Central memory CD8-positive, alpha-beta T cell (primary cell): Measurements from ENCODE around the gene CNTNAP2.

Source experiments
- ATAC-seq: fragments of 150-1000 bp; cut with Tn5 transposase; replicated peaks from 2 replicates; pipeline ENCODE4 v1.10.0; 2022; ENCODE audit warnings: mild to moderate bottlenecking, moderate FRiP score, moderate number of reproducible peaks; ENCODE audit not compliant: poor library complexity, severe bottlenecking; ENCODE audit errors: extremely low read depth
- DNase-seq, 2 donors: peaks; one replicate each; pipeline ENCODE4 v3.0.0; 2021; ENCODE audit warnings: low spot score in 2 of 2
- H3K27ac Mint-ChIP-seq: one replicate; pipeline ENCODE4 v1.8.0; 2022; ENCODE audit warnings: low read depth, mild to moderate bottlenecking, moderate library complexity, mixed read lengths
- H3K27me3 Mint-ChIP-seq: one replicate; pipeline ENCODE4 v1.8.0; 2022; ENCODE audit warnings: mixed read lengths
- H3K36me3 Mint-ChIP-seq: one replicate; pipeline ENCODE4 v1.8.0; 2022; ENCODE audit warnings: mild to moderate bottlenecking, moderate library complexity, mixed read lengths; ENCODE audit not compliant: insufficient read depth
- H3K4me1 Mint-ChIP-seq: one replicate; pipeline ENCODE4 v1.8.0; 2022; ENCODE audit warnings: mixed read lengths
- H3K4me3 Mint-ChIP-seq: one replicate; pipeline ENCODE4 v1.8.0; 2022; ENCODE audit warnings: mild to moderate bottlenecking, moderate library complexity, mixed read lengths
- H3K9me3 Mint-ChIP-seq: one replicate; pipeline ENCODE4 v1.8.0; 2022; ENCODE audit warnings: mixed read lengths

The CNTNAP2 gene

DNA sequence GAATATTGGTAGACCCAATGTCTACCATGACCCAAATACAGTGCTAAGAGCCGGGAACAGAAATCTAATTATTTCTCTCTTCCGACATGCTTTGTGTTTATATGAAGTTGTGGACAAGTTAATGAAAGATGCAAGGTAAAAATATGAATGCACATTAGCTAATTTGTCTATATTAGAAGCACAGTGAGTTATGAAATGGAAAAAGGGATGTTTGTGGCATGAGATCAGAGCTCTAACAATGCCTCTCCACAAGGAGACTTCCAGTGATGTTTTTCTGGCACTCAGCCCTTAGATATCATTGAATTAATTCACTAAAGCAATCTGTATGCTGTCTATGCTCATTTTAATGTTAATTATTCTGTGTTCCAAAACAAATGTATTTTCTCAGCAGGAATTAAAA lies 897.2 kb downstream of the CNTNAP2 start:
- no peak overlapping the region for H3K4me3 Mint-ChIP-seq
- ATAC-seq (no peak), DNase-seq (no peak)
- no peaks in the 10 kb centered on the region for H3K36me3 Mint-ChIP-seq
- no peak overlapping the region for H3K27ac Mint-ChIP-seq
- H3K9me3 Mint-ChIP-seq, result peaks cover 19% of the 10 kb centered on the region
- H3K27me3 Mint-ChIP-seq, result no peaks in the 10 kb centered on the region
- no peaks in the 10 kb centered on the region for H3K4me1 Mint-ChIP-seq

DNA sequence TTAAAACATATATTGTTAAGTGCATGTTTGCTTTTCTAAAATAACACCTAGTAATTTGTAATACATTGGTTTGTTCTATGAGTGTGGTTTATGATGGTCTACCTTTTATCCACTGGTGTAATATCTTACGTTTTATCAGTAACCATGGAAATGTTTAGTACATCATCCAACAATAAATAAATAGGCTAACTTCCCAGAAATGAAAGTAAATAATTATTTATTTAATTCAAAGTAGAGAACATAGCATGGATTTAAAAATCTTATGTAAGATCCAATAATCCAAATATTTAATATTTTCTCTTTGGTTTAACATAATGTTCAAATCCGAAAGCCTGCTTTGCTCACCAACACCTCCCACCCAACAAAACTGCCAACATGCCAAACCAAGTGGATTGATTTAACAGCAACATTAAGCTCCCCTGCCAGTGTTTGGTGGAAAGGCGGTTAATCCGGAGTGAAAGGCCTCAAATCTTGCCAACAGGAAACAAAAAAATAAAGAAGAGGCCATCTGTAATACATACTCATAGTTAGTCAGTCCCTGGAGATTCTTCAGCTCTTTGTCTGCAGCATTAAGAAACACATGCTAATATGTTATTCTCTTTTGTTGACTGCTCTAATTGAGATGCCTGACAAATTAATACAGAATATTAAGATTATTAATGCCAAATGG lies 897.8 kb downstream of the CNTNAP2 start:
- peaks cover 19% of the 10 kb centered on the region for H3K9me3 Mint-ChIP-seq
- H3K36me3 Mint-ChIP-seq, result no peaks in the 10 kb centered on the region
- no peak overlapping the region for H3K27ac Mint-ChIP-seq
- ATAC-seq, result no peak
- no peaks in the 10 kb centered on the region for H3K4me1 Mint-ChIP-seq
- no peak overlapping the region for H3K4me3 Mint-ChIP-seq
- H3K27me3 Mint-ChIP-seq, result no peaks in the 10 kb centered on the region
- no peak for DNase-seq

DNA sequence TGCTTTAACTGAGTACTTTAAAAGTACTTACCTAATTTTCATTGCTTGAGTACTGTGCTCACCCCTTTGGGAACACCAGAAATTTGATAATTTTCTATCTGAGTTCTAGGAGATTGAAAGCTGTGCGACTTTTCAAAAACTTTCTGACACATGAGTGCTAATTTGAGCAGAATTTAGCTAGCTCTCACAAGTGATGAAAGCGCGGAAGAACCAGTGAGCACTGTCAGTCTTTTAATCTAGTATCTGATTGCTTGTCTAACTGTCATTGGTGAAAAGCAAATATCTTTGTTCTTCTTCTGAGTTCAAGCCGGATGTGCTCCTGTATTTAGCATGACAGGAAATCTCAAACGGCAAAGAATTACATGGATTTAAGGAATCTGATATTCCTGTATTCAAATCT lies 899.4 kb downstream of the CNTNAP2 start:
- no peaks in the 10 kb centered on the region for H3K27me3 Mint-ChIP-seq
- DNase-seq (no peak), ATAC-seq (no peak)
- peaks cover 12% of the 10 kb centered on the region for H3K9me3 Mint-ChIP-seq
- no peaks in the 10 kb centered on the region for H3K4me1 Mint-ChIP-seq
- H3K36me3 Mint-ChIP-seq, result no peaks in the 10 kb centered on the region
- no peak overlapping the region for H3K27ac Mint-ChIP-seq
- H3K4me3 Mint-ChIP-seq, result no peak overlapping the region

DNA sequence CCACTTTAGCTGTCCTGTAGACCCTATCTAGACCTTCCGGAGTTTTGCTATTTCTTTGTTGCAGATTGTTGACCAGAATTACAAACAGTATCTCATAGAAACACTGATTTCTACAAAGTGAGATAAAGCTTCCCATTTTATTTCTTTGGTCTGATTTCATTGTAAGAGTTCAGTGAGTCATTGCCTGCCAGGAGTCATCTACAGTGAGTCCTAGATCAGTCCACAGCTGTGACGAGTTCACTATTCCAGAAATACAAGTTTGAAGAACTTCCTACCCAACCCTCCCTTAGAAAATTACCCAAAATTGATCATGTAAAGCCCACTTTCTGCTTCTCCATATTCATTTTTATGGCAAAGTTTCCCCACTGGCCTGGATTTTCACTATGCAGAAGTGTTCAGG lies 905.5 kb downstream of the CNTNAP2 start:
- ATAC-seq (no peak), DNase-seq (no peak)
- H3K27me3 Mint-ChIP-seq, result no peaks in the 10 kb centered on the region
- H3K36me3 Mint-ChIP-seq, result peaks cover 2% of the 10 kb centered on the region
- peaks cover 9% of the 10 kb centered on the region for H3K9me3 Mint-ChIP-seq
- no peaks in the 10 kb centered on the region for H3K4me1 Mint-ChIP-seq
- H3K4me3 Mint-ChIP-seq, result no peak overlapping the region
- H3K27ac Mint-ChIP-seq, result no peak overlapping the region

DNA sequence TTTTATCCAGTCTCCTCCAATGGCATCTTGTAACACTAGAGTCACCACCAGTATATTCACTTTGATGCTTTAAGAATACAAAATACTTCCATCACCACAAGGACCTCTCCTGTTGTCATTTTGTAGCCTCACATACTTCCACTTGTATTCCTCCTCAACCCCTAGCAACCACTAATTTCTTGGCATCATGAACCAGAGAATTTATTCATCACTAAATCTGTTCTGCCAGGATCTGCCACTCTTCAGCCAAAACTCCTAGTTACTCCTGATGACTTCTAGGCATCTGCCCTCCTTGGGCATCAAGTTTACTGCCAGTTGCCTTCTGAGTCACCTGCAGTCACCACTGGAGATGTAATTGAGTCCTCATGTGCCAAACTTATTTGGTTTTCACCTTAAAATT lies 906.8 kb downstream of the CNTNAP2 start:
- DNase-seq (no peak), ATAC-seq (no peak)
- H3K9me3 Mint-ChIP-seq, result peaks cover 20% of the 10 kb centered on the region
- no peak overlapping the region for H3K4me3 Mint-ChIP-seq
- H3K36me3 Mint-ChIP-seq, result peaks cover 2% of the 10 kb centered on the region
- no peaks in the 10 kb centered on the region for H3K27me3 Mint-ChIP-seq
- no peaks in the 10 kb centered on the region for H3K4me1 Mint-ChIP-seq
- H3K27ac Mint-ChIP-seq, result no peak overlapping the region

DNA sequence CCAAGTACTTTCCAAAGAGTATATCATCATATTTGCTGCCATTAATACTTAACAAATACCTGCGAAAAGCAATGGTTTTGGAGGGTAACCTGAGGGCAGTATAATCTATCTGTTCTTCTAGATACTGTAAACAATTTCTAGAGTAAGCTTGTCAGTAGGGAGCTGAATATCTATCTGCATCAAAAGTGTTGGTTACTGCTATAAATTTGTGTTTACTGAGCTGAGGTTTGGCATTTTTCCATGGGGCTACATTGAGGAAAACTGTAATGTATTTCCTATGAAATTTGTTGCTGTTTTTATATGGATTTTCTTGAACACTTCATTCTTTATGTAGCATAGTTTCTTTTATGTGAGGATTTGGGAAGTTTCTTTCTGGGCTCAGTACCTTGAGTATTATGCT lies 913.4 kb downstream of the CNTNAP2 start:
- Mint-ChIP-seq H3K27me3 (no peaks in the 10 kb centered on the region), H3K4me3 (no peak overlapping the region), H3K9me3 (peaks cover 35% of the 10 kb centered on the region)

DNA sequence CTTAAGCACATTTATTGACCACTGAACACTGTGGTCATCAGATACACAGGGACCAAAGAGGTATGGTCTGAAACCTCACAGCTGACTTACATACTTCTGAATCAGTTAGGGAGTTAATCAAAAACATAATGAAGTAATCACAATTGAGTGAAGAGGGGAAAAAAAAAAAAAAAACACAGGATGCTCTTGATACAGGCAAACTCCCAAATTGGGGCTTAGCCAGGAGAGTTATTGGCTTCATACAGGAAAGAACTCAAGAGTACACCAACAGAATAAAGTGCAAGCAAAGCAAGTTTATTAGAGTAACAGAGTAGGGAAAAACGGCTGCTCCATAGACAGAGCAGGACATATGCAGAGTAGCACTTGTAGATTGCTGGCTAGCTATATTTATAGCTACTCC lies 917.0 kb downstream of the CNTNAP2 start:
- Mint-ChIP-seq H3K9me3 (peaks cover 23% of the 10 kb centered on the region), H3K27ac (no peak overlapping the region), H3K4me1 (no peaks in the 10 kb centered on the region), H3K4me3 (no peak overlapping the region), H3K27me3 (no peaks in the 10 kb centered on the region), H3K36me3 (peaks cover 1% of the 10 kb centered on the region)
- DNase-seq, result no peak
- no peak for ATAC-seq

More for the DNA sequence above, 913.4 kb downstream of the CNTNAP2 start:
- Mint-ChIP-seq H3K4me1 (no peaks in the 10 kb centered on the region), H3K36me3 (peaks cover 1% of the 10 kb centered on the region), H3K27ac (no peak overlapping the region)
- no peak for ATAC-seq
- no peak for DNase-seq

DNA sequence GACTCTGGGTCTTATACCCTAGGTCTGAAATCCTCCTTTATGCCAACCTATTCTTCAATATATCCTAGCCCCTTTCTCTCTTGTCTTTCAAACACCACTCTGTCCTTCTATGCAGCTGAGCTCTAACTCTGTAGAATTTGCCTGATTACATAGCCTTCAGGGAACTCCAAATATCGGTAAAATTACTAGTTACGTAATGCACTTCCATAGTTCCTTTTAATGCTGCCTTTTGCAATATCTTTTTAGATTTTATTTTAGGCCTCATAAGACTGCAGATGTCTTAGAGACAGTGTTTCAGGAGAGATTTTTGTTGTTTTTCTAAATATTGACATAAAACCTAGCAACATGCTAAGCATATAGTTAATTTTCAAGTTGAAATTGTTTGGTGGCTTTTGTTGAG lies 924.8 kb downstream of the CNTNAP2 start:
- no peaks in the 10 kb centered on the region for H3K4me1 Mint-ChIP-seq

DNA sequence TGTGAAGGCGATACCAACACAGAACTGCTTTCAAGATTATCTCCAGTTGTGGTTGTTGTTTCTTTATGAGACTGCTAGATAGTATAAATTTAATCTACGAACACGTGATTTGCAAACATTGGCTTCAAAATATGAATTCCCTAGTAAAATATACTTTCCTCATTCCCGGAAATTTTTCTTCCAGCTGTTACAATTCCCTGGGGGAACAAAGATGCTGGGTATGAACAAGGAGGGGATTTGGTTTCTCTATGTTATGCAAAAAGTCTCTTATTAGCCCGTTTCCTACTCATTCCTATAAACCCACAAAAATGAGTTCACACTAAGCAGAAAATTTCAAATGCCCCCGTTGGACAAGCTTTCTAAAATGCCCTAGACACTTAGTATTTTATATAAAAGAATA lies 928.3 kb downstream of the CNTNAP2 start:
- H3K27me3 Mint-ChIP-seq, result no peaks in the 10 kb centered on the region
- no peaks in the 10 kb centered on the region for H3K36me3 Mint-ChIP-seq
- no peak overlapping the region for H3K27ac Mint-ChIP-seq
- no peak for ATAC-seq
- H3K4me3 Mint-ChIP-seq, result no peak overlapping the region
- peaks cover 11% of the 10 kb centered on the region for H3K9me3 Mint-ChIP-seq
- H3K4me1 Mint-ChIP-seq, result no peaks in the 10 kb centered on the region
- no peak for DNase-seq

More for the DNA sequence above, 924.8 kb downstream of the CNTNAP2 start:
- ATAC-seq, result no peak
- DNase-seq, result no peak
- peaks cover 18% of the 10 kb centered on the region for H3K9me3 Mint-ChIP-seq
- no peaks in the 10 kb centered on the region for H3K27me3 Mint-ChIP-seq
- no peak overlapping the region for H3K4me3 Mint-ChIP-seq
- no peaks in the 10 kb centered on the region for H3K36me3 Mint-ChIP-seq
- H3K27ac Mint-ChIP-seq, result no peak overlapping the region

DNA sequence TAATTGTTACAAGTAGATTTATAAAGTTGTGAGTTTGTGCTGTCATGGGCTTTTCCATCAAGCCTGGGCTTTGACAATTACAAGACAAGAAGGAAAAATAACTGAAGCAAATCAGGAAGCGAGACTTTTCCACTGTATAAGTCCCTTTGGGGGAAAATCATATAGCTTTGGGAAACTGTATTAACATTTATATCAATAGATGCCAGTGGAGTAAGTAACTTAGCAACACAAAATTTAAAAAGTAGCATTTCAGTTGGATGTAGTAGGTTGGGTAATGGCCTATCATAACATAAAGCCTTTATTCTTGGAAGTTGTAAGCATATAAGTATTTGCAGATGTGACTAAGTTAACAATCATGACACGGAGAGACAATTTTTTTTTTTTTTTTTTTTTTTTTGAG lies 931.1 kb downstream of the CNTNAP2 start:
- Mint-ChIP-seq H3K27ac (no peak overlapping the region), H3K27me3 (no peaks in the 10 kb centered on the region)

DNA sequence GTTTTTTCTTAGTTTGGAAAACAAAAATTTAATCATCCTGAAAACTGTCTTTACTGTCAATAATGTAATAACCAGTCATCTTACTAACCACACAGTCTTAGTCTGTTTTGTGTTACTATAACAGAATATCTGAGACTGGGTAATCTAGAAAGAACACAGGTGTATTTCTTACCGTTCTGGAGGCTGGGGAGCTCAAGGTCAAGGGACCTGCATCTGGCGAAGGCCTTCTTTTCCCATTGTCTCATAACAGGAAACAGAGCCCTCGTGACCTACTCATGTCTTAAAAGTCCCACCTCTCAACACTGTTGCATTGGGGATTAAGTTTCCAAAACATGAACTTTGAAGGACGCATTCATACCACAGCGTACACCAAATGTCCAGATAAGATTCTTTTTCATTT lies 932.3 kb downstream of the CNTNAP2 start:
- Mint-ChIP-seq H3K27me3 (no peaks in the 10 kb centered on the region), H3K36me3 (no peaks in the 10 kb centered on the region), H3K4me1 (no peaks in the 10 kb centered on the region), H3K9me3 (peaks cover 17% of the 10 kb centered on the region), H3K27ac (no peak overlapping the region), H3K4me3 (no peak overlapping the region)
- ATAC-seq, result no peak
- DNase-seq, result no peak

More for the DNA sequence above, 931.1 kb downstream of the CNTNAP2 start:
- no peak overlapping the region for H3K4me3 Mint-ChIP-seq
- DNase-seq (no peak), ATAC-seq (no peak)
- no peaks in the 10 kb centered on the region for H3K4me1 Mint-ChIP-seq
- no peaks in the 10 kb centered on the region for H3K36me3 Mint-ChIP-seq
- peaks cover 17% of the 10 kb centered on the region for H3K9me3 Mint-ChIP-seq

DNA sequence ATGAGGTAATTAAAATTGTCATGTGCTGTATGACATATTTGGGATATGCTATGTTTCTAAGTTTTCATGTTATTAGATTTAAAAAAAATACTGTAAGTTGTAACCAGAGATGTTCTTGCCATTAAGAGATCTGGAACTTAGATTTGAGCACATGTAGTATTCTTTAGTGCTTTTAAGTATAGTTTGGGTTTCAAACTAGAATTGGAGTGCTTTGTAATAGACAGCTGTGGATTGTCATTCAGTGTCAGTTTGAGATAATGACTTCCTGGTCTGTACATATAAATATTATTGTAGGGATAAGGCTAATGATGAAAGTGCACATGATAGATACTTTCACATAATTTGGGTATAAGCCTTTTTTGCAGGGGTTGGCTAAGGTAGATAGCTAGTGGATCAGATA lies 936.2 kb downstream of the CNTNAP2 start:
- Mint-ChIP-seq H3K27me3 (no peaks in the 10 kb centered on the region), H3K4me1 (no peaks in the 10 kb centered on the region), H3K4me3 (no peak overlapping the region), H3K36me3 (no peaks in the 10 kb centered on the region), H3K27ac (no peak overlapping the region), H3K9me3 (peaks cover 8% of the 10 kb centered on the region)
- DNase-seq, result no peak
- no peak for ATAC-seq

DNA sequence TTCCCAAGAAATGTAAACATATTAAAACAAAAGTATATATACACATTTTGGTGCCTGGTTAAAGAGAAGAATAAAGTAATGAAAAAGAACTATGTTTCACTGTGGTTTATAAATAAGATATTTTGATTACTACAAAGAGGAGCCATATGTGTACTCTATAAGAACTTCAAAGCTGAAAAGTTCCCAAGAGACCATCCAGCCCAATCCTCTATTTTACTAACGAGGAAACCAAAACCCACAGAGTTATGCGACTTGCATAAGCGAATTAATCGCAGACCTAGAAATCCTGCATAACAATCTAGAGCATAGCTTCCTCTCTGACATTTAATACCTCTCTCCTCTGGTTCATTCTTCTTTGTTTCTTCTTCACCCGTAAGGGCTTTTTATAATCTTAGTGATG lies 937.1 kb downstream of the CNTNAP2 start:
- no peak for ATAC-seq
- Mint-ChIP-seq H3K27me3 (no peaks in the 10 kb centered on the region), H3K27ac (no peak overlapping the region), H3K36me3 (no peaks in the 10 kb centered on the region), H3K4me1 (no peaks in the 10 kb centered on the region), H3K4me3 (no peak overlapping the region), H3K9me3 (peaks cover 6% of the 10 kb centered on the region)
- DNase-seq, result no peak
